Right kidney (tissue), 1 donor: ENCODE data around the gene ATP10A.
"Not testable (repeated sequence)": the region's sequence is repeated elsewhere in the genome, so short reads cannot be mapped to it uniquely, and the experiment has no call there.

Source experiments
- DNase-seq: peaks from one replicate; pipeline ENCODE4 v3.0.0-alpha.2; 2016

ATP10A gene

DNA sequence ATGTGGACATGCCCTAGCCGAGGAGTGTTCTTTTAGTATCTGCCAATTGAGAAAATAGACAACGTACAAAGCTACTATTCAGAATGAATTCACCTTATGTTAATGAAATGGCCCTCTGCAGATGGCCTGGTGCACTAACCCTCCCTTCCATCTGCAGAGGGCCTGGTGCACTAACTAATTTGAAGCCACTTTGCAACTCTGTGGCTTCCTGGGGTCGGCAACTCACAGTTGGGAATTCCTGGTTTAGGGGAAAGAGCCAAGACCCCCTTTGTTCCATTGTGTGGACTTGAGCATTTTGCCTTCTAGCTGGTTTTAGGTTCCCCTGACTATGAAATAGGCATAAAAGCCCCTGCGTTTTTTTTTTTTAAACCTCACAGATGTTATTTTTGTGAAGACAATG lies 220.0 kb downstream of the ATP10A start:
- no peak for DNase-seq

GRCh38 chr15:25641762-25642161 lies 221.4 kb downstream of the ATP10A start:
- DNase-seq: peak; percentile 21

GRCh38 chr15:25641361-25641760 lies 221.8 kb downstream of the ATP10A start:
- peak; percentile 25 for DNase-seq

DNA sequence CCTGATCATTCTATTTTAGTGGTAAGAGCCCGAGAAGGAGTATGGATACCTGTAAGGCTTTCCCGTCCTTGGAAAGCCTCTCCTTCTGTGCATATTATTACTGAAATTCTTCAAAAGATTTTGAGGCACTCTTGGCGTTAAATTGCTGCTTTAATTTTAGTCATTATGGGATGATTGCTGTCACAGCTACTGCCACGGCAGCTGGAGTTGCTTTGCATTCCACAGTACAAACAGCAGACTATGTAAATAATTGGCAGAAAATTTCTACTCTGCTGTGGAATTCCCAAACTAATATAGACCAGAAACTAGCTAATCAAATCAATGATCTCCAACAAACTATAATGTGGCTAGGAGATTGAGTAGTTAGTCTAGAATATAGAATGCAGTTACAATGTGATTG lies 222.2 kb downstream of the ATP10A start:
- DNase-seq: not testable (repeated sequence)

DNA sequence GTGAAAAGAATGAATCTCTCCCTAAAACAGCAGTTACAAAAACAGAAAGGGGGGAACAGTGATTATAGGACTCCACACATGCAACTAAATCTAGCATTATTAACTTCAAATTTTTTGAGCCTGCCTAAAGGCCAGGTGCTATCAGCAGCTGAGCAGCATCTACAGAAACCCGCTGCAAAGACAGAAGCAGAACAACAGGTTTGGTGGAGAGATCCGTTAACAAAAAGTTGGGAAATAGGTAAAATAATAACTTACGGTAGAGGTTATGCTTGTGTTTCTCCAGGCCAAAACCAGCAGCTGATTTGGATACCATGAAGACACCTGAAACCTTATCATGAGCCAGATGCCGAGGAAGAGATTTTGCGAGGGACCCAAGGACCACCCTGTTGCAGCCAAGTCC lies 222.7 kb downstream of the ATP10A start:
- no peak for DNase-seq

GRCh38 chr15:25636486-25636885 lies 226.6 kb downstream of the ATP10A start:
- not testable (repeated sequence) for DNase-seq

DNA sequence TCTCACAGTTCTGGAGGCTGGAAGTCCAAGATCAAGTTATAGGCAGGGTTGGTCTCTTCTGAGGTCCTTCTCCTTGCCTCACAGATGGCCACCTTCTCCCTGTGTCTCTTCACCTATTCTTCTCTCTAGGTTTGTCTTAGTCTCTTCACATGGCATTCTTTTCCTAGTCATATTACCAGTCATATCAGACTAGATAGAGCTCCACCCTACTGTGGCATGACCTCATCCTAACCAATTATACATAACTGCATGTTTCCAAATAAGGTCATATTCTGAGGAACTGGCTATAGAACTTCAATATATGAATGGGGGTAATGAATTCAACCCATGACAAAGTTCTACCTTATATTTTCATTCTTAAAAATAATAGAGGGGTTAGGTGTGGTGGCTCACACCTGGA lies 227.9 kb downstream of the ATP10A start:
- DNase-seq: no peak

GRCh38 chr15:25633862-25634261 lies 229.3 kb downstream of the ATP10A start:
- DNase-seq: no peak

- DNase-seq: no peak
These were observed 231.2 kb downstream of the ATP10A start for GRCh38 chr15:25631971-25632370.
